ENCODE measurements around the gene TAF15.

Gene TAF15

GRCh38 chr17:35808962-35809854 lies at the start of gene TAF15:
TSS of gene TAF15 (plus strand) at chr17:35809484. CDS start at chr17:35809570, 86 bp downstream.
- DNase-seq: peak; percentile 94

GRCh38 chr17:35760587-35760986 lies 48.7 kb upstream of the TAF15 start, which contains the start of gene C17orf50:
TSS of gene C17orf50 (plus strand) at chr17:35760887. CDS start at chr17:35760942, 55 bp downstream.
- DNase-seq: no peak

GRCh38 chr17:35761601-35762000 lies 47.7 kb upstream of the TAF15 start:
- no peak for DNase-seq

GRCh38 chr17:35763767-35764122 lies 45.5 kb upstream of the TAF15 start:
- no peak for DNase-seq

- peak; percentile 88 for DNase-seq
Observed at GRCh38 chr17:35764123-35764991, 44.9 kb upstream of the TAF15 start.

GRCh38 chr17:35765086-35765710 lies 44.1 kb upstream of the TAF15 start:
- no peak for DNase-seq

GRCh38 chr17:35765756-35766488 lies 43.4 kb upstream of the TAF15 start:
- DNase-seq: no peak

- DNase-seq: no peak
Observed at GRCh38 chr17:35766489-35766877, 42.8 kb upstream of the TAF15 start.

- DNase-seq: peak; percentile 32
Observed at GRCh38 chr17:35766903-35767510, 42.3 kb upstream of the TAF15 start.

- DNase-seq: no peak
Observed at GRCh38 chr17:35768797-35769196, 40.5 kb upstream of the TAF15 start.

GRCh38 chr17:35769895-35770486 lies 39.3 kb upstream of the TAF15 start:
- DNase-seq: no peak

GRCh38 chr17:35773129-35773528 lies 36.2 kb upstream of the TAF15 start:
- DNase-seq: no peak

GRCh38 chr17:35773679-35774425 lies 35.4 kb upstream of the TAF15 start:
- DNase-seq: no peak

- no peak for DNase-seq
Observed at GRCh38 chr17:35774499-35774898, 34.8 kb upstream of the TAF15 start.

GRCh38 chr17:35775039-35775438 lies 34.2 kb upstream of the TAF15 start:
- DNase-seq: no peak

GRCh38 chr17:35775583-35775982 lies 33.7 kb upstream of the TAF15 start:
- DNase-seq: no peak

GRCh38 chr17:35778641-35779196 lies 30.6 kb upstream of the TAF15 start:
- no peak for DNase-seq

- no peak for DNase-seq
Observed at GRCh38 chr17:35780950-35781349, 28.3 kb upstream of the TAF15 start.

- DNase-seq: no peak
Observed at GRCh38 chr17:35784895-35785294, 24.4 kb upstream of the TAF15 start.

GRCh38 chr17:35786941-35787432 lies 22.3 kb upstream of the TAF15 start:
- DNase-seq: no peak

All from stimulated activated CD4-positive, alpha-beta T cell treated with anti-CD3 and anti-CD28 coated beads, Interleukin-4, amount 100 ng/mL, for 1 hour (primary cell).